ENCODE measurements around the gene KMT2C.
"Not testable (repeated sequence)": the region's sequence is repeated elsewhere in the genome, so short reads cannot be mapped to it uniquely, and the experiment has no call there.

The KMT2C gene

GRCh38 chr7:152355474-152356057 lies 80.2 kb downstream of the KMT2C start:
- no peak for DNase-seq (ENCODE audit: low read depth in 2 of 2)

GRCh38 chr7:152354061-152354460 lies 81.7 kb downstream of the KMT2C start:
- DNase-seq (ENCODE audit: low read depth in 2 of 2) = peak; percentile 30 to 34

- not testable (repeated sequence) for DNase-seq (ENCODE audit: low read depth in 2 of 2)
Observed at GRCh38 chr7:152353281-152353680, 82.5 kb downstream of the KMT2C start.

- not testable (repeated sequence) for DNase-seq (ENCODE audit: low read depth in 2 of 2)
Observed at GRCh38 chr7:152351747-152352146, 84.1 kb downstream of the KMT2C start.

GRCh38 chr7:152351168-152351567 lies 84.6 kb downstream of the KMT2C start:
- no peak for DNase-seq (ENCODE audit: low read depth in 2 of 2)

- DNase-seq (ENCODE audit: low read depth in 2 of 2) = no peak
Observed at GRCh38 chr7:152347888-152348287, 87.9 kb downstream of the KMT2C start.

- DNase-seq (ENCODE audit: low read depth in 2 of 2) = no peak
Observed at GRCh38 chr7:152344253-152344652, 91.5 kb downstream of the KMT2C start.

- DNase-seq (ENCODE audit: low read depth in 2 of 2) = no peak
Observed at GRCh38 chr7:152342796-152343195, 93.0 kb downstream of the KMT2C start.

- no peak for DNase-seq (ENCODE audit: low read depth in 2 of 2)
Observed at GRCh38 chr7:152341914-152342236, 93.9 kb downstream of the KMT2C start.

GRCh38 chr7:152341039-152341913 lies 94.5 kb downstream of the KMT2C start:
- DNase-seq (ENCODE audit: low read depth in 2 of 2) = peak; percentile 11 to 16

GRCh38 chr7:152340161-152340560 lies 95.6 kb downstream of the KMT2C start:
- DNase-seq (ENCODE audit: low read depth in 2 of 2) = no peak

- no peak for DNase-seq (ENCODE audit: low read depth in 2 of 2)
Observed at GRCh38 chr7:152338561-152338960, 97.2 kb downstream of the KMT2C start.

- DNase-seq (ENCODE audit: low read depth in 2 of 2) = no peak
Observed at GRCh38 chr7:152336754-152337368, 98.9 kb downstream of the KMT2C start.

- no peak for DNase-seq (ENCODE audit: low read depth in 2 of 2)
Observed at GRCh38 chr7:152335900-152336571, 99.8 kb downstream of the KMT2C start.

GRCh38 chr7:152333134-152333533 lies 102.7 kb downstream of the KMT2C start:
- DNase-seq (ENCODE audit: low read depth in 2 of 2) = no peak

GRCh38 chr7:152330827-152331226 lies 105.0 kb downstream of the KMT2C start:
- DNase-seq (ENCODE audit: low read depth in 2 of 2) = no peak

- no peak for DNase-seq (ENCODE audit: low read depth in 2 of 2)
Observed at GRCh38 chr7:152329469-152329868, 106.3 kb downstream of the KMT2C start.

- no peak for DNase-seq (ENCODE audit: low read depth in 2 of 2)
Observed at GRCh38 chr7:152328234-152328633, 107.6 kb downstream of the KMT2C start.

- DNase-seq (ENCODE audit: low read depth in 2 of 2) = no peak
Observed at GRCh38 chr7:152315845-152316244, 120.0 kb downstream of the KMT2C start.

- DNase-seq (ENCODE audit: low read depth in 2 of 2) = peak; percentile 72 to 74
Observed at GRCh38 chr7:152313831-152314604, 121.8 kb downstream of the KMT2C start.

- DNase-seq (ENCODE audit: low read depth in 2 of 2) = no peak
Observed at GRCh38 chr7:152313217-152313616, 122.6 kb downstream of the KMT2C start.

- DNase-seq (ENCODE audit: low read depth in 2 of 2) = no peak
Observed at GRCh38 chr7:152312316-152312715, 123.5 kb downstream of the KMT2C start.
